K562 (cell line): ENCODE measurements around the gene MARS1. TPM values are rescaled to one million over a fixed set of nuclear protein-coding genes. Genes with fewer than 3 reads are reported as not detected.

Experiments
- ATAC-seq: fragments of 200-7000 bp; cut with Tn5 transposase; 3 replicates; pipeline ENCODE4 v1.9.1; 2020; ENCODE audit warnings: moderate library complexity
- BruUV-seq: library from RNA; stranded (reverse); fragments of 400-500 nt; replicated peaks from 2 replicates; lab custom pipeline; 2021; lab: Mats Ljungman, UMichigan
- CTCF ChIA-PET: fragments of 300-600 bp; formaldehyde crosslinking; extraction: SDS; loops from one replicate; lab custom pipeline; 2021; ENCODE audit warnings: low intra/inter-chr PET ratio; lab: Yijun Ruan, JAX
- POLR2A ChIA-PET: fragments of 300-600, 350-650 bp; sonication (Branson Sonifier 250); formaldehyde crosslinking; extraction: SDS; loops from one replicate; lab custom pipeline; 2021; ENCODE audit warnings: antibody characterized with exemption, inconsistent platforms; lab: Yijun Ruan, JAX
- DNase-seq, 4 experiments: peaks; one replicate each; pipeline versions ENCODE4 v3.0.0 to v3.0.0-alpha.2; 2011 to 2018; ENCODE audit warnings: low spot score in 3 of 4, mixed read lengths in 3 of 4; ENCODE audit errors: extremely low read depth in 1 of 4
- FAIRE-seq: peaks from 2 replicates; lab custom pipeline; 2011; peaks lifted over from hg19 to GRCh38; lab: Jason Lieb, UNC
- H2AFZ ChIP-seq: 2 replicates; pipeline ENCODE4 v1.6.0; 2011; ENCODE audit warnings: low read depth, low read length, control low read depth, inconsistent platforms
- H3K27ac ChIP-seq: fragments of 200-600 bp; 3 replicates; pipeline ENCODE4 v1.8.0; 2011; ENCODE audit warnings: low read depth, mild to moderate bottlenecking, control low read depth, inconsistent platforms, low read length, moderate library complexity, mixed read lengths; ENCODE audit errors: extremely low read depth
- H3K27me3 ChIP-seq, 2 experiments: fragments of 300-600 bp in 1 of 2; 2 replicates in 1 of 2; 3 replicates in 1 of 2; pipeline versions ENCODE4 v1.6.0 to v1.8.0; 2011; ENCODE audit warnings: inconsistent platforms in 2 of 2, low read length in 2 of 2, mild to moderate bottlenecking in 1 of 2, mixed read lengths in 1 of 2, moderate library complexity in 1 of 2; ENCODE audit not compliant: control insufficient read depth in 2 of 2, insufficient read depth in 2 of 2
- H3K36me3 ChIP-seq: fragments of 300-600 bp; 3 replicates; pipeline ENCODE4 v1.8.0; 2011; ENCODE audit warnings: mild to moderate bottlenecking, low read length, inconsistent platforms; ENCODE audit not compliant: control insufficient read depth, insufficient read depth
- H3K4me1 ChIP-seq, 2 experiments: fragments of 200-600 bp in 1 of 2; replicated peaks in 1 of 2; 2 replicates in 1 of 2; 3 replicates in 1 of 2; pipeline versions ENCODE4 v1.5.1 to v1.8.0; 2011; ENCODE audit warnings: inconsistent platforms in 2 of 2, low read length in 2 of 2, mild to moderate bottlenecking in 1 of 2, mixed read lengths in 1 of 2, moderate library complexity in 1 of 2; ENCODE audit not compliant: control insufficient read depth in 2 of 2, insufficient read depth in 2 of 2
- H3K4me2 ChIP-seq: 2 replicates; pipeline ENCODE4 v1.6.1; 2011; ENCODE audit warnings: low read length, control low read depth, inconsistent platforms, mixed read lengths; ENCODE audit not compliant: insufficient read depth
- H3K4me3 ChIP-seq: fragments of 200-600 bp; sonication (generic), shearing (Covaris generic); 2 replicates; pipeline ENCODE4 v1.5.1; 2016; ENCODE audit warnings: control low read depth, inconsistent platforms
- H3K79me2 ChIP-seq: fragments of 200-600 bp; 3 replicates; pipeline ENCODE4 v1.8.0; 2011; ENCODE audit warnings: low read length, inconsistent platforms; ENCODE audit not compliant: control insufficient read depth, insufficient read depth
- H3K9ac ChIP-seq, 2 experiments: 2 replicates each; pipeline versions ENCODE4 v1.6.0 to v1.6.1; 2011; ENCODE audit warnings: low read depth in 2 of 2, low read length in 2 of 2, control low read depth in 1 of 2, inconsistent platforms in 1 of 2, mild to moderate bottlenecking in 1 of 2, mixed read lengths in 1 of 2; ENCODE audit not compliant: insufficient read depth in 1 of 2
- H3K9me1 ChIP-seq: one replicate; pipeline ENCODE4 v1.6.0; 2011; ENCODE audit warnings: inconsistent platforms, mild to moderate bottlenecking, low read length, moderate library complexity; ENCODE audit not compliant: control insufficient read depth, insufficient read depth
- H3K9me3 ChIP-seq: replicated peaks from 2 replicates; pipeline ENCODE4 v1.5.1; 2011; ENCODE audit warnings: low read depth, low read length, inconsistent platforms; ENCODE audit not compliant: control insufficient read depth, insufficient read depth
- H4K20me1 ChIP-seq: replicated peaks from 2 replicates; pipeline ENCODE4 v1.6.1; 2011; ENCODE audit warnings: low read length, inconsistent platforms, mixed read lengths; ENCODE audit not compliant: control insufficient read depth, insufficient read depth
- BCL6 ChIP-seq: fragments of 250-450 bp; sonication (Bioruptor Pico); IDR thresholded peaks from 2 replicates; pipeline ENCODE4 v1.4.0; 2020
- ETV6 ChIP-seq, 3 experiments: fragments of 150-350 bp in 1 of 3; sonication (generic) in 1 of 3; formaldehyde crosslinking in 1 of 3; IDR thresholded peaks; 2 replicates each; pipeline versions ENCODE4 v1.6.1 to v1.8.0; 2014 to 2022; ENCODE audit warnings: borderline replicate concordance in 2 of 3, low read depth in 2 of 3, antibody characterized with exemption in 1 of 3, low read length in 1 of 3, mild to moderate bottlenecking in 1 of 3, missing genetic modification reagents in 1 of 3
- KDM2B ChIP-seq: fragments of 250-450 bp; sonication (Bioruptor Pico); IDR thresholded peaks from 2 replicates; pipeline ENCODE4 v1.8.0; 2021; ENCODE audit warnings: mild to moderate bottlenecking, moderate library complexity
- PHTF2 ChIP-seq: fragments of 250-450 bp; sonication (Bioruptor Pico); IDR thresholded peaks from 2 replicates; pipeline ENCODE4 v1.5.0; 2021; ENCODE audit warnings: mild to moderate bottlenecking
- RBM25 ChIP-seq: fragments of 200-400 bp; formaldehyde crosslinking; IDR thresholded peaks from 2 replicates; pipeline ENCODE4 v1.6.1; 2018; ENCODE audit warnings: low read length, low read depth, moderate library complexity; ENCODE audit not compliant: severe bottlenecking
- SMARCA5 ChIP-seq: fragments of 450-650 bp; IDR thresholded peaks from 2 replicates; pipeline ENCODE4 v1.6.1; 2016
- TRIM28 ChIP-seq: fragments of 450-650 bp; IDR thresholded peaks from 2 replicates; pipeline ENCODE4 v1.6.1; 2017
- ZBTB1 ChIP-seq: sonication (generic); formaldehyde crosslinking; IDR thresholded peaks from 2 replicates; pipeline ENCODE4 v1.8.1; 2023; ENCODE audit warnings: missing genetic modification reagents, low read depth, mild to moderate bottlenecking, borderline replicate concordance
- ZNF778 ChIP-seq: fragments of 450-650 bp; formaldehyde crosslinking; IDR thresholded peaks from 2 replicates; pipeline ENCODE4 v1.4.0; 2020; ENCODE audit warnings: mild to moderate bottlenecking, moderate library complexity
- WGBS: fragments of 100-300 bp; shearing (Covaris generic); methylation state at CpG from one replicate; pipeline ENCODE4 v1.1.6; 2016; ENCODE audit warnings: low coverage, mixed read lengths; ENCODE audit not compliant: insufficient coverage; ENCODE audit errors: missing lambda C conversion rate; 5-methylcytosine and 5-hydroxymethylcytosine counted together
- in situ Hi-C: fragments of 300-500 bp; cut with MboI; formaldehyde crosslinking; loops from 4 replicates; pipeline ENCODE4 v1.15.0; 2018; ENCODE audit warnings: inconsistent platforms, mixed read lengths
- intact Hi-C: fragments of 100-400 bp; cut with micrococcal nuclease; formaldehyde crosslinking; loops from 2 replicates; pipeline ENCODE4 v1.14.2; 2022
- polyA plus RNA-seq, 8 experiments: library from polyadenylated mRNA; depleted of rRNA in 4 of 8; stranded (reverse) in 5 of 8; unstranded in 3 of 8; fragments of >200 nt; fragmentation: Nextera tagmentation in 2 of 8; fragmentation: Illumina TruSeq in 1 of 8; extraction: Ambion mirVana in 2 of 8; extraction: Trizol in 1 of 8; gene quantifications; 2 replicates each; pipeline versions ENCODE4 v1.2.1 to v1.2.3, GENCODE V29; 2011 to 2014; ENCODE audit warnings: inconsistent platforms in 1 of 8, missing spikeins in 1 of 8
- total RNA-seq, 7 experiments: library from RNA; depleted of rRNA in 6 of 7; stranded (reverse); fragments of >200 nt in 6 of 7; fragmentation: Illumina TruSeq in 2 of 7; extraction: Trizol in 2 of 7; gene quantifications; 2 replicates each; pipeline versions ENCODE4 v1.2.1 to v1.2.3, GENCODE V29; 2011 to 2021; ENCODE audit warnings: low replicate concordance in 1 of 7
- TF ChIP-seq, protein P1 (sequence below): sonication (generic); formaldehyde crosslinking; IDR thresholded peaks from 2 replicates; pipeline ENCODE4 v1.8.0; 2022; ENCODE audit warnings: missing genetic modification reagents, mild to moderate bottlenecking, borderline replicate concordance
- TF ChIP-seq, protein P2 (sequence below): fragments of 250-450 bp; sonication (Bioruptor Pico); IDR thresholded peaks from 2 replicates; pipeline ENCODE4 v1.8.0; 2022; ENCODE audit warnings: moderate library complexity, mild to moderate bottlenecking, inconsistent platforms
- TF ChIP-seq, protein P3 (sequence below), 2 experiments: fragments of 450-650 bp in 1 of 2; sonication (generic) in 1 of 2; formaldehyde crosslinking; conservative IDR thresholded peaks; 2 replicates each; pipeline versions ENCODE4 v1.4.0 to v1.8.1; 2020 to 2022; ENCODE audit warnings: mild to moderate bottlenecking in 1 of 2, missing genetic modification reagents in 1 of 2
- TF ChIP-seq, protein P4 (sequence below), 3 experiments: fragments of 200-800 bp in 1 of 3; sonication (Bioruptor generic) in 1 of 3; sonication (generic) in 1 of 3; formaldehyde crosslinking in 1 of 3; IDR thresholded peaks; 2 replicates each; pipeline versions ENCODE4 v1.6.1 to v1.8.0; 2016 to 2022; ENCODE audit warnings: mild to moderate bottlenecking in 2 of 3, missing compliant biosample characterization in 2 of 3, missing genetic modification characterization in 2 of 3, missing genetic modification reagents in 1 of 3

Gene MARS1
- total and polyA plus RNA-seq, 9 of the 15 experiments (the other 6 are each of a cell fraction or from before 2014, with no cell fraction given): 117 to 382 (median 220) TPM

DNA sequence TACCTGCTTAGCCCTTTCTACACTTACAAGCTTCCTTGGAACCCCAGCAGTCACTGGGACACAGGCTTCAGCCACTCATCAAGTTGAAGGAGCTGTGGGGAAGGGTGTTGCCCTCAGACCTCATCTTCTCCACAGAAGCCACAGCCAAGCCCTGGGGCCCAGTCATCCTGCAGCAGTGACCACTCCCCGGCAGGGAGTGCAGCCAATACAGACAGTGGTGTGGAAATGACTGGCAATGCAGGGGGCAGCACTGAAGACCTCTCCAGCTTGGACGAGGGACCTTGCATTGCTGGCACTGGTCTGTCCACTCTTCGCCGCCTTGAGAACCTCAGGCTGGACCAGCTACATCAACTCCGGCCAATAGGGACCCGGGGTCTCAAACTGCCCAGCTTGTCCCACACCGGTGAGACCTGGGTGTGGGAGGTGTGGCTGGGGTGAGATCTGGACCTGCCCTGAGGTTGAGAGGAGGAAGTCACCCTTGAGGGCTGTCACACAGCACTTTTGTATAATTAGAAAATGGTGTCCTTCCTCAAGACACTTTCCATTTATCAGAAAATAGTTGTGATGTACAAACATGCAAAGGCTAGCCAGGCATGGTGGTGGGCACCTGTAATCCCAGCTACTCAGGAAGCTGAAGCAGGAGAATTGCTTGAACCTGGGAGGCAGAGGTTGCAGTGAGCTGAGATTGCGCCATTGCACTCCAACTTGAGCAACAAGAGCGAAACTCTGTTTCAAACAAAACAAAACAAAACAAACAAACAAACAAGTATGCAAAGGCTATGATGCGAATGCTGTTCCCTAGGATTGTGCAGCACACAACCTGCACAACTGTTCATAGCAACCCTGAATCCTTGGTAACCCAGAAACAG lies 18.3 kb upstream of the MARS1 start:
- H3K4me1 ChIP-seq: peaks cover 10 to 18% of the 10 kb centered on the region in 2 experiments
- no peak overlapping the region for H2AFZ ChIP-seq
- peak; percentile 78 for ATAC-seq
- H3K27ac ChIP-seq: no peak overlapping the region
- in situ Hi-C loops: no loop called here
- H3K79me2 ChIP-seq: no peaks in the 10 kb centered on the region
- ChIA-PET CTCF (no interaction called here), POLR2A (interaction anchor here (1.0 to 1.3 kb wide), 5 partner anchors 9 to 17 kb away, joined by 3 to 7 read pairs (median 5); partner anchors contain the start of genes ARHGAP9 and INHBE)
- peak in 1 of 4 experiments; percentile 32 for DNase-seq
- WGBS: 25% methylated on average over 7 of the region's 10 CpGs
- H3K4me2 ChIP-seq: no peak overlapping the region
- BruUV-seq: no TSS peak
- H3K9me3 ChIP-seq: no peaks in the 10 kb centered on the region
- FAIRE-seq: peak; percentile 23
- no peaks in the 10 kb centered on the region for H3K9me1 ChIP-seq
- peak overlapping the region in 1 of 2 experiments; percentile 79; a peak in 2 of 4 replicates for H3K9ac ChIP-seq
- intact Hi-C loops: no loop called here
- no peaks in the 10 kb centered on the region for H4K20me1 ChIP-seq
- no peaks in the 10 kb centered on the region for H3K36me3 ChIP-seq
- no peak overlapping the region for H3K4me3 ChIP-seq
- H3K27me3 ChIP-seq: peaks cover 16 to 49% of the 10 kb centered on the region in 2 experiments; a peak in 4 of 5 replicates
- TF ChIP-seq ETV6 (IDR thresholded peaks at IDR 0.05; ENCODE audit: borderline replicate concordance in 1 of 2, low read depth in 2 of 2, low read length in 1 of 2) (no peak), ETV6 (CRISPR knock-in tag; IDR thresholded peaks at IDR 0.05; ENCODE audit: borderline replicate concordance) (no peak), KDM2B (CRISPR knock-in tag) (no peak), SMARCA5 (no peak), RBM25 (no peak), BCL6 (no peak), TRIM28 (no peak), ZNF778 (CRISPR knock-in tag) (no peak), PHTF2 (no peak), ZBTB1 (peak; percentile 94)
- TF ChIP-seq, protein P1, sequence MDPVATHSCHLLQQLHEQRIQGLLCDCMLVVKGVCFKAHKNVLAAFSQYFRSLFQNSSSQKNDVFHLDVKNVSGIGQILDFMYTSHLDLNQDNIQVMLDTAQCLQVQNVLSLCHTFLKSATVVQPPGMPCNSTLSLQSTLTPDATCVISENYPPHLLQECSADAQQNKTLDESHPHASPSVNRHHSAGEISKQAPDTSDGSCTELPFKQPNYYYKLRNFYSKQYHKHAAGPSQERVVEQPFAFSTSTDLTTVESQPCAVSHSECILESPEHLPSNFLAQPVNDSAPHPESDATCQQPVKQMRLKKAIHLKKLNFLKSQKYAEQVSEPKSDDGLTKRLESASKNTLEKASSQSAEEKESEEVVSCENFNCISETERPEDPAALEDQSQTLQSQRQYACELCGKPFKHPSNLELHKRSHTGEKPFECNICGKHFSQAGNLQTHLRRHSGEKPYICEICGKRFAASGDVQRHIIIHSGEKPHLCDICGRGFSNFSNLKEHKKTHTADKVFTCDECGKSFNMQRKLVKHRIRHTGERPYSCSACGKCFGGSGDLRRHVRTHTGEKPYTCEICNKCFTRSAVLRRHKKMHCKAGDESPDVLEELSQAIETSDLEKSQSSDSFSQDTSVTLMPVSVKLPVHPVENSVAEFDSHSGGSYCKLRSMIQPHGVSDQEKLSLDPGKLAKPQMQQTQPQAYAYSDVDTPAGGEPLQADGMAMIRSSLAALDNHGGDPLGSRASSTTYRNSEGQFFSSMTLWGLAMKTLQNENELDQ: no peak
- TF ChIP-seq, protein P2, sequence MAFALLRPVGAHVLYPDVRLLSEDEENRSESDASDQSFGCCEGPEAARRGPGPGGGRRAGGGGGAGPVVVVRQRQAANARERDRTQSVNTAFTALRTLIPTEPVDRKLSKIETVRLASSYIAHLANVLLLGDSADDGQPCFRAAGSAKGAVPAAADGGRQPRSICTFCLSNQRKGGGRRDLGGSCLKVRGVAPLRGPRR (CRISPR knock-in tag): no peak
- TF ChIP-seq, protein P3, sequence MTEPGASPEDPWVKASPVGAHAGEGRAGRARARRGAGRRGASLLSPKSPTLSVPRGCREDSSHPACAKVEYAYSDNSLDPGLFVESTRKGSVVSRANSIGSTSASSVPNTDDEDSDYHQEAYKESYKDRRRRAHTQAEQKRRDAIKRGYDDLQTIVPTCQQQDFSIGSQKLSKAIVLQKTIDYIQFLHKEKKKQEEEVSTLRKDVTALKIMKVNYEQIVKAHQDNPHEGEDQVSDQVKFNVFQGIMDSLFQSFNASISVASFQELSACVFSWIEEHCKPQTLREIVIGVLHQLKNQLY (CRISPR knock-in tag; conservative IDR thresholded peaks at IDR 0.05): no peak
- TF ChIP-seq, protein P4, sequence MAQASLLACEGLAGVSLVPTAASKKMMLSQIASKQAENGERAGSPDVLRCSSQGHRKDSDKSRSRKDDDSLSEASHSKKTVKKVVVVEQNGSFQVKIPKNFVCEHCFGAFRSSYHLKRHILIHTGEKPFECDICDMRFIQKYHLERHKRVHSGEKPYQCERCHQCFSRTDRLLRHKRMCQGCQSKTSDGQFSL (CRISPR knock-in tag; IDR thresholded peaks at IDR 0.05): no peak
- TF ChIP-seq, protein P4 (tag; IDR thresholded peaks at IDR 0.05): no peak
